Mesenteric fat pad (tissue), 1 donor: ENCODE results near the gene IZUMO4. TPM values are rescaled to one million over a fixed set of nuclear protein-coding genes. Genes with fewer than 3 reads are reported as not detected.

Source experiments
- DNase-seq: peaks from one replicate; pipeline ENCODE4 v3.0.0-alpha.2; 2020; ENCODE audit warnings: low spot score
- total RNA-seq: library from RNA; stranded (reverse); fragmentation: NEBNext Ultra II Directional; extraction: Animal tissue kit (Norgen Biotek cat#: 25700); gene quantifications from one replicate; pipeline ENCODE4 v1.2.1, GENCODE V29; 2021
- donor health status: DM: yes; HTN: yes; CAD: no.

The IZUMO4 gene
- total RNA-seq, 1 donor from 2014 or later: 2.4 TPM

DNA sequence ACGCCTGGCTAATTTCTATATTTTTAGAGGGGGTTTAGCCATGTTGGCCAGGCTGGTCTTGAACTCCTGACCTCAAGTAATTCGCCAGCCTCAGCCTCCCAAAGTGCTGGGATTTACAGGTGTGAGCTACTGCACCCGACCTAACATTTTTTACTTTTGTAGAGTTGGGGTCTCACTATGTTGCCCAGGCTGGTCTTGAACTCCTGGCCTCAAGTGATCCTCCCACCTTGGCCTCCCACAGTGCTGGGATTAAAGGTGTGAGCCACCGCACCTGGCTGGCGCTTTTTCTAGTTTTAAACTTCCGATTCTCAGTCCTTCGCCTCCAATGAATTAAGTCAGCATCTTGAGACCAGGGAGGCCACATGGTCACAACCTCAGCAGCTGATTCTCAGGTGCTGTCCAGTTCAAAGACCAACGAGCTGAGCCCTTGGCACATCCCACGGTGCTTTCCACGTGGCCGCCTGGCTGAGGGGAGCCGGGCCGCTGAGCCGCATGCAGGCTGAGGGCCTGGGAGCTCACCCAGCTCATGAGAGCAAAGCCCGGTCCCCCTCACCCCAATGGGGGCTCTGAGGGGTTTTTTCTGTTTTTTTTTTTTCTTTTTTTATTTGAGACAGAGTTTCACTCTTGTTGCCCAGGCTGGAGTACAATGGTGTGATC is 45.6 kb downstream of the IZUMO4 start:
- no peak for DNase-seq

DNA sequence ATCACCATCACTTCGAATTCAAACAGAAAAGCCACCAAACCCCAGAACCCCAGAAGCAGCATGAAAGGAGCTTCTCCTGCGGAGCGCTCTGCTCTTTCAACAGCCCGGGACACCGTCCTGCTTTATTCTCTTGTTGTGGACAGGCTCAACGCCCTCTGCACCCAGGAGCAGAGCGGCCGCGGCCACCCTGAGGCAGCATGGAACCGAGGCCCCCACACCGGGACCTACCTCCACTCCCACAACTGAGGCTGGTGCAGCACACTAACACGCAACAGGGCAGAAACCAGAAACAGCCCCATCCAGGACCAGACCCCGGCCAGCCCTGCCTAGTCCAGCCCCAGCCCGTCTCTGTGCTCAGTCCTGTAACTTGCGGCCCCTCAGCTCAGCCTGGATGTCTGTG is 47.5 kb downstream of the IZUMO4 start:
- DNase-seq: no peak

DNA sequence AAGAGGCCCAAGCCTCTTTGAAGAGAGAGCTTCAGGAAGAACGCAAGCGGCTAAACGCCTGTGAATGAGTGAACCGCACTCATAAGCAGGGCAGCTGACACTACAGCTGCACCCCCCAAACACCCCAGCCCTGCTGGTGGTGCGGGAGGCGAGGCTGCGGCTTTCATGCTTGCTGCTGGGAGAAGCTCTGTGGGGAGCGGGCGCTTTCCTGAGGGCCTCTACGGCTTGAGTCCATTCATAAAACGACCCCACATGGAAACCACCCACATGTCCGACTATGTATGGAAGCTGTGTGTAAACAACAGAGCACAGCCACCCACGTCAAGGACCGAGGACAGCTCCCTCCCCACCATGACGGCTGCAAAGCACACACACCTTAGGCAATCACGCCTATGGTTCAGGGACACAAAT is 49.1 kb downstream of the IZUMO4 start:
- no peak for DNase-seq

DNA sequence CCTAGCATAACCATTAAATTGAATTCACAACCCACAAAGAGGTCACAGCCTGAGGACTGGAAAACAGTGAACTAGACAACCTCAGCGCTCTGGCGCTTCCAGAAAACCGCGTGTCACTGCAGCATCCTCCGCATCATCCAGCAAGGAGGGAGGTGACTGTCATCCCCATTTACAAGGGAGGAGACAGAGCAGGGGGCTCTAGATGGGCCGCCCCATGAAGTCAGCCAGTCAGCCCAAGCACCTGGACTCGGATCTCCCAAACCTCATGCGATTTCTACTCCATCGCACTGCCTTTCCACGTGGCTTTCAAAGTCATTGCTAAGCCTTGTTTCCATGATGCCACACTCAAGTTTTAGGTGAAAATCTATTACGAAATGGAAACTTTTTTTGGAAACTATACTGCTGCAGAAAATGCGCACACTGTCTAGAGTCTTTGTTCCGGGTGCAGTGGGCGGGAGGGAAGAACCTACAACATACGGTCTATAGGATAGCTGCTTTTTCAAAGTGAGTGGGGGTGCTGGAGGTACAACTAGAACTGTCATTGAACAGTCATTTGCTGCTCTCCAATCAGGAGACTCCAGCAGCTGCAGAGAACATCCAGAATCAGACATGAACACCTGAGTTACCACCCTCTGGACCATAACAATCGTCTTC is 51.9 kb downstream of the IZUMO4 start:
- no peak for DNase-seq

Other genes with a start within 250 kb of the IZUMO4 start
- 34.0 TPM for gene REXO1, start 248.4 kb upstream of the IZUMO4 start, total RNA-seq
- 19.0 TPM for gene KLF16, start 233.3 kb upstream of the IZUMO4 start, total RNA-seq
- 67.2 TPM for gene ABHD17A, start 211.4 kb upstream of the IZUMO4 start, total RNA-seq
- 6.1 TPM for gene ADAT3, start 191.5 kb upstream of the IZUMO4 start, total RNA-seq
- gene SCAMP4, start 191.5 kb upstream of the IZUMO4 start, total RNA-seq: 48.4 TPM
- 53.4 TPM for gene CSNK1G2, start 155.7 kb upstream of the IZUMO4 start, total RNA-seq
- 61.4 TPM for gene BTBD2, start 81.2 kb upstream of the IZUMO4 start, total RNA-seq
- 240 TPM for gene MKNK2, start 45.7 kb upstream of the IZUMO4 start, total RNA-seq
- gene MOB3A, start 589 bp upstream of the IZUMO4 start, total RNA-seq: 79.4 TPM
- gene AP3D1, start 54.7 kb downstream of the IZUMO4 start, total RNA-seq: 127 TPM
- 34.0 TPM for gene DOT1L, start 67.0 kb downstream of the IZUMO4 start, total RNA-seq
- gene PLEKHJ1, start 139.4 kb downstream of the IZUMO4 start, total RNA-seq: 46.4 TPM
- 46.2 TPM for gene SF3A2, start 139.9 kb downstream of the IZUMO4 start, total RNA-seq
- 0.93 TPM for gene AMH, start 152.4 kb downstream of the IZUMO4 start, total RNA-seq
- not detected for gene JSRP1, start 159.5 kb downstream of the IZUMO4 start, total RNA-seq
- 2.6 TPM for gene PEAK3, start 185.3 kb downstream of the IZUMO4 start, total RNA-seq
- not detected for gene LINGO3, start 211.2 kb downstream of the IZUMO4 start, total RNA-seq
- gene LSM7, start 231.7 kb downstream of the IZUMO4 start, total RNA-seq: 49.6 TPM
- 37.8 TPM for gene SPPL2B, start 231.8 kb downstream of the IZUMO4 start, total RNA-seq